ENCODE results near the gene TIGD4.

TIGD4 gene

DNA sequence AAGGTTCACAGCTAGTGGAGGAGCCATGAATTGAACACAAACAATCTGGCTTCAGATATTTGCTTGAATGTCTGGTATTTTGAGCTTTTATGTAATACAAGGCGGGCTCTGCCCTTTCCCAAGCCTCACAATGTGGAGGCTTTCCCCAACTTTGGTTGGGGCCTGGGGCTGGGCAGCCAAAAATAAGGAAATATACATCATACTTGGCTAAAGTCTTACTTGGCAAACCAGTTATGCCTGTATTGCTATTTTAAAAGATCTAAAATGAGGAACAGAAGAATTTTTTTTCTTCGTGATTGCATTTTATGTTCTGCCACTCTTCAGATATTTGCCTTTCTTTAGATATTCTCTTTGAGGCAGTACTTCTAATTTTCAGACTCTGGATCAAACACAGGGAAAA is 26.3 kb upstream of the TIGD4 start:
- Histone ChIP-seq H3K4me1 (ENCODE audit: insufficient read depth, low read length) (no peaks in the 10 kb centered on the region), H3K4me3 (ENCODE audit: low read length) (no peak overlapping the region), H3K9me3 (ENCODE audit: low read length) (peaks cover 4% of the 10 kb centered on the region), H3K36me3 (ENCODE audit: insufficient read depth, low read length) (no peaks in the 10 kb centered on the region), H2AFZ (ENCODE audit: low read depth, low read length) (no peak overlapping the region), H3K27me3 (ENCODE audit: insufficient read depth, low read length) (no peaks in the 10 kb centered on the region)

GRCh38 chr4:152805071-152805650 is 25.6 kb upstream of the TIGD4 start:
- no peak overlapping the region for H3K4me3 ChIP-seq (ENCODE audit: low read length)
- peaks cover 2% of the 10 kb centered on the region for H3K9me3 ChIP-seq (ENCODE audit: low read length)
- no peaks in the 10 kb centered on the region for H3K4me1 ChIP-seq (ENCODE audit: insufficient read depth, low read length)
- H2AFZ ChIP-seq (ENCODE audit: low read depth, low read length) = no peak overlapping the region
- H3K36me3 ChIP-seq (ENCODE audit: insufficient read depth, low read length) = no peaks in the 10 kb centered on the region
- H3K27me3 ChIP-seq (ENCODE audit: insufficient read depth, low read length) = no peaks in the 10 kb centered on the region

DNA sequence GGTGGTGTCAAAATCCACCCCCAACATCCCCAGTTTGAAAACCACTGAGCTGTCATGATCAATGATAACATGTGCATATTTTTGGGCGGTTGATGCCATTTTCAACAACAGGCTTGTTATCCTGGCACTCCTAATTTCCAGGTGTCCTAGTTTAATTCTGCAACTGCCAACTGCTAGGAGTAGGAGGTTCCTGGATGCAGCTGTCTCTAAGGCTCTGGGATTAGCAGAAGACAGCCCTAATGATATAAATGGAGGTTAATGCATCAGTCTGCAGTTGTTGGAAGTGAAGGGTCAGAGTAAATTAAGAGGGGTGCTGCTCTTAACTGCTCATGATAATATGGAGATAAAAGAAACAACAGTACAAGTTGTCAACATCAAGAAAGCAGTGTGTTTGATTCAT is 24.0 kb upstream of the TIGD4 start:
- Histone ChIP-seq H3K36me3 (ENCODE audit: insufficient read depth, low read length) (no peaks in the 10 kb centered on the region), H2AFZ (ENCODE audit: low read depth, low read length) (no peak overlapping the region), H3K4me1 (ENCODE audit: insufficient read depth, low read length) (no peaks in the 10 kb centered on the region), H3K27me3 (ENCODE audit: insufficient read depth, low read length) (no peaks in the 10 kb centered on the region), H3K4me3 (ENCODE audit: low read length) (no peak overlapping the region), H3K9me3 (ENCODE audit: low read length) (peaks cover 2% of the 10 kb centered on the region)

GRCh38 chr4:152795891-152796290 is 16.4 kb upstream of the TIGD4 start:
- H3K4me3 ChIP-seq (ENCODE audit: low read length) = no peak overlapping the region
- H3K9me3 ChIP-seq (ENCODE audit: low read length) = no peaks in the 10 kb centered on the region
- no peaks in the 10 kb centered on the region for H3K27me3 ChIP-seq (ENCODE audit: insufficient read depth, low read length)
- H3K36me3 ChIP-seq (ENCODE audit: insufficient read depth, low read length) = no peaks in the 10 kb centered on the region
- H2AFZ ChIP-seq (ENCODE audit: low read depth, low read length) = no peak overlapping the region
- no peaks in the 10 kb centered on the region for H3K4me1 ChIP-seq (ENCODE audit: insufficient read depth, low read length)

- Histone ChIP-seq H3K4me3 (ENCODE audit: low read length) (no peak overlapping the region), H2AFZ (ENCODE audit: low read depth, low read length) (no peak overlapping the region), H3K9me3 (ENCODE audit: low read length) (no peaks in the 10 kb centered on the region), H3K36me3 (ENCODE audit: insufficient read depth, low read length) (peaks cover 3% of the 10 kb centered on the region), H3K27me3 (ENCODE audit: insufficient read depth, low read length) (no peaks in the 10 kb centered on the region), H3K4me1 (ENCODE audit: insufficient read depth, low read length) (peaks cover 7% of the 10 kb centered on the region)
These were observed 7.1 kb upstream of the TIGD4 start for GRCh38 chr4:152786627-152787026.

DNA sequence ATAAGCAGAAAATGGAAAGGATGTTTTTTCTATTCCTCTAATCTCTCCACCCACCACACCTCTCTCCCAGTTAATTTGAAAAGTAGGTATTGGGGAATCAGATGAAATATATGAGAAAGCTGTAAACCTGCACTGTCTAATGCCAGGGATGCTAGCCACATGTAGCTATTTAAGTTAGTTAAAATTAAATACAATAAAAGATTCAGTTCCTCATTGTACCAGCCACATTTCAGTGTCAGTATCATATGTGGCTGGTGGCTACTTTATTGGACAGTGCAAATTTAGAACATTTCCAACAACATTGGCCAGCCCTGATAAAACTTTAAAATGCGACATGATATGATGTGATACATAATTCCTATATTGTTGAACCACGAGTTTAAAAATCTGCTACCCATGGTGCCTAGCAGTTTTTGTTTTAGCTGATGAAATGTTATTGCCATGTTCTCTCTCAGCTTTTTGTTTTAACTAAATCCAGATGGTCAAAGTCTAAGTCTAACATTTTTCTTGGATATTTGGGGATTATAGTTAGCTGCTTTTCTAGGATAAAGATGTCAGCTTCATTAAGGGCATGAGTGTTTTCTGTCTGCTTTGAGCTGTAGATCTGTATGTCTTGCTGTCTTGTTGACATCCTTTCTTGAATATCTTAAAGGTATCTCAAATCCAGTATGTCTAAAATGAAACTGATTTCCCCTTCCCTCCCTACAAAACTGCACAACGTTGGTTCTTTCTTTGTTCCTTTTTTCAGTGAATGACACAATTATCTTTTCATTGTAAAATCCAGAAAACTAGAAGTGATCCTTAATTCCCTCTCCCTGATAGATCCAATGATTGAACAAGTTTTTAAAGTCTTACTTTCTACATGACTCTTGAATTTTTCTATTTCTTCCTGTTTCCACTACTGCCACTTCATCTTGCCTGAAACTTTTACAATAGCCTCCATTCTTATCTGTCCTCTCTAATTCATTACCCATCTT is 6.4 kb upstream of the TIGD4 start:
- Histone ChIP-seq H3K9me3 (ENCODE audit: low read length) (no peaks in the 10 kb centered on the region), H2AFZ (ENCODE audit: low read depth, low read length) (no peak overlapping the region), H3K36me3 (ENCODE audit: insufficient read depth, low read length) (peaks cover 3% of the 10 kb centered on the region), H3K27me3 (ENCODE audit: insufficient read depth, low read length) (no peaks in the 10 kb centered on the region), H3K4me1 (ENCODE audit: insufficient read depth, low read length) (peaks cover 14% of the 10 kb centered on the region), H3K4me3 (ENCODE audit: low read length) (no peak overlapping the region)

- H2AFZ ChIP-seq (ENCODE audit: low read depth, low read length) = no peak overlapping the region
- peaks cover 20% of the 10 kb centered on the region for H3K4me1 ChIP-seq (ENCODE audit: insufficient read depth, low read length)
- no peaks in the 10 kb centered on the region for H3K9me3 ChIP-seq (ENCODE audit: low read length)
- no peak overlapping the region for H3K4me3 ChIP-seq (ENCODE audit: low read length)
- H3K27me3 ChIP-seq (ENCODE audit: insufficient read depth, low read length) = no peaks in the 10 kb centered on the region
- H3K36me3 ChIP-seq (ENCODE audit: insufficient read depth, low read length) = peaks cover 3% of the 10 kb centered on the region
These were observed 5.2 kb upstream of the TIGD4 start for GRCh38 chr4:152784490-152785350.

GRCh38 chr4:152780267-152780778 is 793 bp upstream of the TIGD4 start:
- peak overlapping the region; percentile 43 for H2AFZ ChIP-seq (ENCODE audit: low read depth, low read length)
- H3K9me3 ChIP-seq (ENCODE audit: low read length) = no peaks in the 10 kb centered on the region
- H3K27me3 ChIP-seq (ENCODE audit: insufficient read depth, low read length) = no peaks in the 10 kb centered on the region
- H3K4me3 ChIP-seq (ENCODE audit: low read length) = peak overlapping the region; percentile 85
- peaks cover 28% of the 10 kb centered on the region for H3K4me1 ChIP-seq (ENCODE audit: insufficient read depth, low read length)
- H3K36me3 ChIP-seq (ENCODE audit: insufficient read depth, low read length) = peaks cover 3% of the 10 kb centered on the region

- H2AFZ ChIP-seq (ENCODE audit: low read depth, low read length) = peak overlapping the region; percentile 90
- H3K4me1 ChIP-seq (ENCODE audit: insufficient read depth, low read length) = peaks cover 28% of the 10 kb centered on the region
- no peaks in the 10 kb centered on the region for H3K27me3 ChIP-seq (ENCODE audit: insufficient read depth, low read length)
- peak overlapping the region; percentile 85 for H3K4me3 ChIP-seq (ENCODE audit: low read length)
- no peaks in the 10 kb centered on the region for H3K9me3 ChIP-seq (ENCODE audit: low read length)
- peaks cover 3% of the 10 kb centered on the region for H3K36me3 ChIP-seq (ENCODE audit: insufficient read depth, low read length)
These were observed 646 bp downstream of the TIGD4 start for GRCh38 chr4:152778656-152779512.

DNA sequence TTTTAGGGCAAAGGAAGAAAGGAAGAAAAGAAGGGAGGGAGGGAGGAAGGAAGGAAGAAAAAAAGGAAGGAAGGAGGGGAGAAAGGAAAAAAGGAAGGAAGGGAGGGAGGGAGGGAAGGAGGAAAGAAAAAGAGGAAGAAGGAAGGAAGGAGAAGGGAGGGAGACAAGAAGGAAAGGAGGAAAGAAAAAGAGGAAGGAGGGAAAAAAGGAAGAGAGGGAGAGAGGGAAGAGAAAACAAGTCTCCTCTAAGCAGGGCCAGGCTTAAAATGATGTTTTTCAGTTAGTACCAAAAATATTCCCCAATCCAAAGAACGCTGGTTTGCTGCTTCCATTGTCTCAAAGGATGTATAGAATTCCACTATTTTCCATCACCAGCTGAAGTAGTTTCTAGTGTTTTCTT is 2.0 kb downstream of the TIGD4 start:
- Histone ChIP-seq H3K36me3 (ENCODE audit: insufficient read depth, low read length) (no peaks in the 10 kb centered on the region), H3K4me1 (ENCODE audit: insufficient read depth, low read length) (peaks cover 28% of the 10 kb centered on the region), H2AFZ (ENCODE audit: low read depth, low read length) (no peak overlapping the region), H3K9me3 (ENCODE audit: low read length) (no peaks in the 10 kb centered on the region), H3K27me3 (ENCODE audit: insufficient read depth, low read length) (no peaks in the 10 kb centered on the region), H3K4me3 (ENCODE audit: low read length) (no peak overlapping the region)

- Histone ChIP-seq H3K4me3 (ENCODE audit: low read length) (no peak overlapping the region), H3K4me1 (ENCODE audit: insufficient read depth, low read length) (peaks cover 18% of the 10 kb centered on the region), H3K27me3 (ENCODE audit: insufficient read depth, low read length) (no peaks in the 10 kb centered on the region), H3K36me3 (ENCODE audit: insufficient read depth, low read length) (no peaks in the 10 kb centered on the region), H2AFZ (ENCODE audit: low read depth, low read length) (no peak overlapping the region), H3K9me3 (ENCODE audit: low read length) (no peaks in the 10 kb centered on the region)
These were observed 3.2 kb downstream of the TIGD4 start for GRCh38 chr4:152776352-152776751.

DNA sequence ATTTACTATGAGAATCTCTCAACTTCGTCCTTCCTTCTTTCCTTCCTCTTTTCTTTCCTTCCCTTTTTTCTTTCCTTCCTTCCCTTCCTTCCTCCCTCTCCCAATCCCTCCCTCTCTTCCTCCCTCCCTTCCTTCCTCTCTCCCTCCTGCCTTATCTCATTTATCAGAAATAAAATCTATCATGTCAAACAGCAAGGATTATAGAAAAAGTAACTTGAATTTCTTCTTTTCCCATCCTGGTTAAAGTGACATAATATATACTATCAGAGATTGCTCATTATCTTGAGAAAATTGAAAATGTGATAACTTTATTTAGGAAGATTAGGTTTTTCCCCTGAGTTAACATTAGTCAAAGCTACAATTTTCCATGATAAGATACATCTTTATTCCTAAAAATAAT is 5.6 kb downstream of the TIGD4 start:
- Histone ChIP-seq H3K4me1 (ENCODE audit: insufficient read depth, low read length) (peaks cover 10% of the 10 kb centered on the region), H3K4me3 (ENCODE audit: low read length) (no peak overlapping the region), H3K9me3 (ENCODE audit: low read length) (no peaks in the 10 kb centered on the region), H3K36me3 (ENCODE audit: insufficient read depth, low read length) (no peaks in the 10 kb centered on the region), H3K27me3 (ENCODE audit: insufficient read depth, low read length) (no peaks in the 10 kb centered on the region), H2AFZ (ENCODE audit: low read depth, low read length) (no peak overlapping the region)
